ENCODE results near the gene GNB2.
A peak's percentile ranks its signal among the peaks of the same experiment; 100 is the strongest.
"Not testable (repeated sequence)": the region's sequence is repeated elsewhere in the genome, so short reads cannot be mapped to it uniquely, and the experiment has no call there.

The GNB2 gene

DNA sequence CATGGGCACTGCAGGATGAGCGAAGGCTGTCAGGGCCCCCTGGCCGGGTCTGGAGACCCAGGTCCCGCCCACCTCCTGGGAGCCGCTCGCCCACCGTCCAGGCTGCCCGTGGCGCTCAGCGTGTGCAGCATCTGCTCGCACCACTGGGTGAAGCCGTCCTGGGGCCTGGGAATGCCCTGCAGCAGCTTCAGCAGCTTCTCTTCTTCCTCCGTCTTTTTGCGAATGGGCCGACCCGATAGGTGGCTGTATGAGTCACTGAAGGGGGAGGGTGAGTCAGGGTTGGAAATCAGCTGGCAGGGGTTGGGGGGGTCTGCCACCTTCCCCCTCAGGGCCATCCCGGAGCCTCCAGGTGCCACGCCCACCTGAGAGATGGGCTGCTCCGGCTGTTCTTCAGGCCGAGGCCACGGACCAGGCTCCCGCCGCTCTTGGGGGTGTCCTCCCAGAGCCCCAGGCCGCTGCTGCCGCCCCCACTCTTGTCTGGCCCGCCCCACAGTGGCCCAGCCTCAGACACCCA lies 8.7 kb downstream of the GNB2 start:
- DNase-seq = no peak

- no peak for DNase-seq
Observed at GRCh38 chr7:100682991-100683658, 9.6 kb downstream of the GNB2 start.

- no peak for DNase-seq
Observed at GRCh38 chr7:100683659-100684533, 10.4 kb downstream of the GNB2 start.

GRCh38 chr7:100684534-100685042 lies 11.0 kb downstream of the GNB2 start:
- DNase-seq = no peak

GRCh38 chr7:100685049-100685605 lies 11.6 kb downstream of the GNB2 start:
- DNase-seq = no peak

- DNase-seq = no peak
Observed at GRCh38 chr7:100685631-100686145, 12.1 kb downstream of the GNB2 start.

DNA sequence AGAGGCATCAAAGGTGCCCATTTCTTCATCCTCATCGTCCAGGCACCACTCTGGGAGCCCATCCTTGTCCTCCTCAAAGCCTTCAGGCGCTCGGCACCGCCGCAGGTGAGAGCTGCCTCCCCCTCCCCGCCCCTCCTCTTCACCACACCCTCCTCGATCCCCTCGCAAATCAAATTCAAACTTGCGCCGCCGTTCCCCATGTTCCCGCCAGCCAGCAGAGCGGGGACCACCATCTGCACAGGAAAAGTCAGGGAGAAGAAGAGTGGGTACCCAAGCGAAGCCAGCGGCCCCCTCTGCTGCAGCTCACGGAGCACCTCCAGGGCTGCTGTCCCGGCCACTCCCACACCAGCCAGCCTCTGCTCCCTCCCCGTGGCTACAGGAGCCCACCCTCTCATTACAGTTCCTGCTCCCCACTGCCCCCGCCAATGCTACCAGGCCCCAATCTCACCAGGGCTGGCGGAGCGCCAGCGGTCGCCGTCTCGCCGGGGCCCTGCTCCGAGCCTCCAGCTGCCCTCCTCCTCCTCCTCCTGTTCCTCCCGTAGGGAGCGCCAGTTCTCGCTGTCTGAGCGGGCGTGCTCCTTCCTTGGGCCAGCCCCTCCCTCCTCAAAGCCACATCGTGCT lies 12.8 kb downstream of the GNB2 start:
- DNase-seq = no peak

DNA sequence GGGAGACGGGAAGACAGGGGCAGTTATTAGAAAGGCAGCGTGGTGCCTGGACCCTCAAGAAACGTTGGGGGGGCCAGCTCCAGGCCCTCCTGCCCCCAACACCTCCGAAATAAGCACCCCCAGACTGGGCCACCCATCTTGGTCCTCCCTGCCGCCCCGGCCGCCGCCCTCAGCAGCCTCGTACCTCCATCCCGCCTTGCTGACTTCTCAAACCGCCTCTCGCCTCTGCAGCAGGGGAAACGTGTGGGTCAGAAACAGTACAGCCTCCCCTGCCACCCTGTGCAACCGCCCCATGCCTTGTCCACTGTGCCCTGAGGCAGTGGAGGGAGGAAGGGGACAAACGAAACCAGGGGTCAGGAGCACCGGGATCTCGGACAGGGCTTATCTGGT lies 13.3 kb downstream of the GNB2 start:
- DNase-seq = no peak

DNA sequence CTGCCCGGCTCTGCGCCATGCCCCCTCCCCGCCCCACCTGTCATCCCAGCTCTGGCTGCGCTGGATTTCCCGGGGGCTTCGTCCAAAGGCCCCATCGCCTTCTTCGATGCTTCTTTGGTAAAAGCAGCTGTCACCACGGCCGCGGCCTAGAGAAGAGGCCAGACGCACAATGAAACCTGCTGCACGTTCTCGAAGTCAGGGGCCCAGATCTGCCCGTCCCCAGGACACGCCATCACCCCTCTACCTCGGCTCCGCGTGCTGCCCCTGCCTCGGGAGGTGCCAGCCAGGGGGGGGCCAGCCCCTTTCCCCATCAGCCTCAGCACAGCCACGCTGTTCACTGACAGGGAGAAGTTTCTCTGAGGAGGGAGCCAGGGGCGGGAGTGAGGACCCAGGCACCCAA lies 13.7 kb downstream of the GNB2 start:
- DNase-seq = no peak

- no peak for DNase-seq
Observed at GRCh38 chr7:100687751-100688300, 14.3 kb downstream of the GNB2 start.

- no peak for DNase-seq
Observed at GRCh38 chr7:100688326-100688860, 14.9 kb downstream of the GNB2 start.

- DNase-seq = no peak
Observed at GRCh38 chr7:100689230-100690135, 15.9 kb downstream of the GNB2 start.

DNA sequence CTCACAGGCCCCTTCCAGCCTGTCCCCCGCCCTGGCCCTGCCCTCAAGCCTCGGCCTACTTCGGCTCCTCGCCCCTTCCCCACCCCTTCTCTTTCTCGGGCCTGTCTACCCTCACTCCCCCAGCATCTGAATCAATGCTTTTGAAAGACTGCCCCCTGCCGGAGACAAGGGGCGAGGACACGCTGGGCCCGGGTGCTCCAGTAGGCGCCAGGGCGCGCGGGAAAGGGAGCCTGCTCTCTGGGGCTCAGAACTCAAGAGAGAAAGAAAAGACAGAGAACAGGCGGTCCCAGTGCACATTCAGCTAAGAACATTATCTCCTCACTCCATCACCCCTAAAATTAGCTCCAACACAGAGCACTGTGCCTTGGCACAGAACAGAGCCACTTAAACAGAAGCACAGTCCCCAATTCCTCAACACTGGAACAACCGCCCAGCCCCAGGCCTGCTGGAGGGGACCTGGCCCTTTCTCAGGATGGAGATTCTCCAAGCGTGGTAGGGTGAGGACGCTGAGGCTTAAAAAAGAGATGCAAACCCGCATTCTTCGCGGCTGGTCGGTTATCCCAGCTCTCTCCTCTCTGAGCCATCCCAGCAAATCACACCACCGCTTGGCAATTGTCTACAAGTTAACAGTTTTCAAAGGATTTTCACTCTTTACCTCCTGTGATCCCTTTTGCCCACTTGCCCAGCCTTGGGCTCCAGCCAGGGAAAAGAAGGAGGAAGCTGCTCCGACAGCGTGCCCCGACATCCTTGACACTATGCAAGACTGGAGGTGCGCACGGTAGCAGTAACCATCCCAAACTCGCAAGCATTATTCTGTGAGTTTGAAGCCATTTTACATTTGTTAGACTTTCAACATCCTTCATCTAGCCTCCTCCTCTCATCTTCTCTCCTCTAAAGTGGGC lies 18.4 kb downstream of the GNB2 start:
- peak; percentile 93 for DNase-seq

- no peak for DNase-seq
Observed at GRCh38 chr7:100692578-100692961, 19.0 kb downstream of the GNB2 start.

DNA sequence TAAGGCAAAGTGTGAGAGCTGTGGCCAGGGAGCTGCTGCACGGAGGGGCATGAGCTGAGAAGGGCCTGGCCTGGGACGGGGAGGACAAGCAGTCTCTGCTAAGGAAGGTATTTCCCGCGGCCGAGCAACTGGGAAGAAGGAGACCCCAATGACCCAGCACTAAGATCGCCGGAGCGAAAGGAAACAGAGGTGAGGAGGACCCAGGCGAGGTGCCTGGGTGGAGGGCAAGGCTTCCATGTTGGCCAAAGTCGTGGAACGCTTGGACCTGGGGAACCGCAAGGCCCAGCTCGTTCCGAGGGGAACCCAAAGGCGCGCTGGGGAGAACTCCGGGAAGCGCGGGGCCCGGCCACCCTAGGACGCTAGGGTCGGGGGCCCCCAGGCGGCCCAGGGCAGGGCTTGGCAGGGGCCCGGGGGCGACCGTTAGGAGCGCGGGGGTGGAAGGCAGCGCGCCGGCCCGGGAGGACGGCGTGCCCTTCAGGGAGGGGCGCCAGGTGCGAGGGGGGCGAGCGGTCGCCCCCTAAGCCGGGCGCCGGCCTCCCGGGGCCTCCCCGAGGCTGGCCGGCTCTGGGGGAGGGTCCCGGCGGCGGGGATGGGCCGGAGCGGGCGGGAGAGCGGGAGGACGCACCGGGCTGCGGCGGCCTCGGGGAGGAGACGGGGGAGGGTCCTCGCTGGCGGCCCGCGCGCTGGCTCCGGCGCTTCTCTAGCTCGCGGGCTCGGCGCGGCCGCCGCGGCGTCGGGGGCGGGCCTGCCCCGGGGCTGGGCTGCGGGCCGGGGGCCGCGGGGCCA lies 20.0 kb downstream of the GNB2 start:
- DNase-seq = no peak

DNA sequence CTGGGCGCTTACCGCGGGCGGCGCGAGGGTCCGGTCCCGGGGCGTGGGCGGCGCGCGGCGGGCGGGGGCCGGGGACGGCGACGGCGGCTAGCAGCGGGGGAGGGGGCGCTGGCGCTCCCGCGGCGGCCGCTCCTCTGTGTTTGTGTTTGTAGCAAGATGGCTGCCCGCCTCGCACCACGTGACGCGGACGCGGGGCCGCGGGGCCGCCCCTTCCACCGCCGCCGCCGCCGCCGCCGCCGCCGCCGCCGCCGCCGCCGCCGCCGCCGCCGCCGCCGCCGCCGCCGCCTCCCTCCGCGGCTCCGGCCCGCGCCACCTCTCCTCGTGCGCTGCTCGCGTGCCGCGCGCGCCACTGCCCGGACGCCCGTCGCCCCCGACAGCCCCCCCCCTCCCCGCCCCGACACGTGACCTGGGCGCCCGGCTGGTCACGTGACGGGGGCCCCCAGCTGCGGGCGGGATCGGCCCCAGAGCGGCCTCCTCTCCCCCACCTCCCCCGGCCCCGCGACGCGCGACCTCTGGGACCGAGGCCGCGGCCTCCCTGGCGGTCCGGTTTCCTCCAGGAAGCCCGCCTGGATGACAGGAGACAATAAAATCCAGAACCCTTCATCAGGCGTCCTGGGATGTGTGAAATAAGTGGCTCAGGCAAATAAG lies 20.7 kb downstream of the GNB2 start, which contains the start of gene GIGYF1:
Gene GIGYF1, minus strand, starts transcription at position 153 of the 648 bp plus-strand sequence. CDS start 6,012 bp downstream, outside the sequence.
- peak; percentile 92 for DNase-seq

DNA sequence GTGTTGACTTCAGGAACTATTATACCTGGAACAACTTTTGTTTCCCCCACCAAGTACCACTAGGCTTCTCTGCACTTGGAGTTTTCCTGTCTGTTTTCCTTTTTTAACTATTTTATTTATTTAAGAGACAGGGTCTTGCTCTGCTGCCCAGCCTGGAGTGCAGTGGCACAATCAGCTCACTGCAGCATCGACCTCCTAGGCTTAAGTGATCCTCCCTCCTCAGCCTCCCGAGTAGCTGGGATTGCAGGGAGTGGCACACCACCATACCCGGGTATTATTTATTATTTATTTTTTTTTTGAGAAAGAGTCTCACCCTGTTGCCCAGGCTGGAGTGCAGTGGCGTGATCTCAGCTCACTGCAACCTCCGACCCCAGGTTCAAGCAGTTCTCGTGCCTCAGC lies 22.6 kb downstream of the GNB2 start:
- DNase-seq = no peak

DNA sequence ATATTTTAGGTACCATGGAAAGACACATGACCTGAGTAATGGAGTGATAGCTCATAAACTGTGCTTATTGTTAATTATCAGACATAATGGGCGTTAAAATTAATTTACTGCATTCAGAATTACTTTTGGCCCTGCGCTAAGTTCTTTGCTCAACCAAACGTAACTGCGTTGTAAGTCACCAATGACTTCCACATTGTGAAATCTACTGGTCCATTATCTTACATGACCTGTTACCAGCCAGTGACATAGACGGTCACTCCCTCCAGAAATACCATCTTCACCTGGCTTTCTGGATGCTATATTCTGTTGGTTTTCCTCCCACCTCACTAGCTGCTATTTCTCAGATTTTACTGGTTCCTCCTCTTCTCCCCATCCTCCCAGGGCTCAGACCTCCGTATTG lies 25.5 kb downstream of the GNB2 start:
- no peak for DNase-seq

DNA sequence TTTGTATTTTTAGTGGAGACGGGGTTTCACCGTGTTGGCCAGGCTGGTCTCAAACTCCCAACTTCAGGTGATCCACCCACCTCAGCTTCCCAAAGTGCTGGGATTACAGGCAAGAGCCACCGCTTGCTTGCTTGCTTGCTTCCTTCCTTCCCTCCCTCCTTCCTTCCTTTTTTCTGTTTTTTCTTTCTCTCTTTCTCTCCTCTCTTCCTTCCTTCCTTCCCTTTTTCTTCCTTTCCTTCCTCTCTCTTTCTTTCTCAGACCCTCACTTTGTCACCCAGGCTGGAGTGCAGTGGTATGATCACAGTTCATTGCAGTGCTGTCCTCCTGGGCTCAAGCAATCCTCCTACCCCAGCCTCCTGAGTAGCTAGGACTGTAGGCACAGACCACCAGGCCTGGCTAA lies 27.5 kb downstream of the GNB2 start:
- DNase-seq = not testable (repeated sequence)
